ENCODE measurements around the gene CDH23.

Gene CDH23

DNA sequence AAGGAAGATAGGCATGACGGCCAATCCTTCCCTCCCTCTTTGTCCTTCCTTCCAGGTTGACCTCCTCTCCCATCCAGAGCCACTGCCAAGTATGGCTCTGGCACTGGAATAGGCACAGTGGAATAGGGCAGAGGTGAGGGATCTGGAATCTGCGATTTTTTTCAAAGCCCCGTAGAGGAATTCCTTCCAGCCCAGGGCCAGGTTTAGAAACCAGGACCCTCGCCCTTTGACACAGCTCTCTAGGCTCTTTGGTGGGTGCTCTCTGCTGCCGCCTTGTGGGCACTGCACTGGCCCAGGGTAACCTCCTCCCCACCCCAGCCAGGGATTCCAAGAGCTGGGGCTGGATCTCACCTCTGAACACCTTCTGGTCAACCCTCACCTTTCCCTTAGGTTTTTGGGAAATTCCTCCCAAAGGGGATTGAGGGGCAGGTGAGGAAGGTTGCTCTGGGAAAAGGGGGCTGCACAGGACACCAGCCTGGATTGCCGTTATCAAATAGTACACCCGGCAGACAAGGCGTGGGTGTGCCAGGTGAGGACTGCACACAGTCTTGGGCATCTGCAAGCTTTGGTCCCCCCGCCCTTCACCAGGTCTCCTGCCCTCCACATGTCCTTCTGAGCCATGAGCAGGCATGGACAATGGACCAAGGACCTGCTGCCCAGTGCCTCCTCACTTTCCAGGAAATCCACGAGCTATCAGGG is 300.1 kb downstream of the CDH23 start:
- peak; percentile 10 to 47 for DNase-seq

DNA sequence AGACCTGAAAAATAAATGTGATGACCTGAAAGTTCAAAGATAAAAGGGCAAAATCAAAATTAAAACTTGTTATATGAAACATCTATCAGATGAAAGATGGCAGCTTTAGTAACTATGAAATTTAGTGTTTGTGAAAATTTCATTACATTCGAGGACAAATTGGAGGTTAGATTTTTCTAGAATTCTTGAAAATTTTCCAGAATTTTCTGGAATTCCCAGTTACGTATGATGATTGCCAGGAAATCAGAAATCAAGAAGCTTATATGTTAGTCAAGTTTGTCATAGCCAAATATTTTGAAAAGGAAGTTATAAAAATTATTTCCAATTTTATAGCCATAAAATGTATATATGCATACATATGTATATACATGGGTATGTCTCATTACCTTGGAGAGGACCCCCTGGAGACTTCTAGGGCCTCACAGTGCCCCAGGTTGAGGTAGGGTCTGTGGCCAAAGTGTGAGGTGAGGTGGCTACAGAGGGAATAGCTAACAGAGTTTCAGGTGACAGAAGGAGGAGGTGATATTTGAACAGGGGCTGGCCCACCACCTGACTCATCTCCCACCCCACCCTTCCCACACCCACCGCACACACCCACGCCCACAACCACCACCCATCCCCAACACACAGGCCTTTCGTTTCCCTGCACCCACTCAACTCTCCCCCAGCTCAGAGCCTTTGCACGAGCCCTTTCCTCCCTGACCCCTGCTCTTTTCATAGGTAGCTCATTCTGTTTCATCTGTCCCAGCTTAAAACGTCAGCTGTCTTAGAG is 301.4 kb downstream of the CDH23 start:
- no peak for DNase-seq

DNA sequence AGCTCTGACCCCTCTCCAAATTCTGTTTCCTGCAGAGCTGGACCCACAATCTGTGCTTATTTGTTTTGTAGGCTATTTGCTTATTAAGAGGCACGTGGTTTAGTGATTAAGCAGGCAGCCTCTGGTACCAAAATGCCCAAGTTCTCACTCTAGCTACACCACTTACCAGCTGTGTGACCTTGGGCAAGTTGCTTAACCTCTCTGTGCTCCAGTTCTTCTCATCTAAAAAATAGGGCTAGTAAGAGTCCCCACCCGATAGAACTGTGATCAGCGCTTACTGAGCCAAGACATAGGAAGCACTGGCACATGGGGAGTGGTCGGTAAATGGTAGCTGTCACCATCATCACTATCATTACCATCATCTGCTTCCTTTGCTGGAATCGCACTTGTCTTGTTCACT is 302.0 kb downstream of the CDH23 start:
- DNase-seq: no peak

DNA sequence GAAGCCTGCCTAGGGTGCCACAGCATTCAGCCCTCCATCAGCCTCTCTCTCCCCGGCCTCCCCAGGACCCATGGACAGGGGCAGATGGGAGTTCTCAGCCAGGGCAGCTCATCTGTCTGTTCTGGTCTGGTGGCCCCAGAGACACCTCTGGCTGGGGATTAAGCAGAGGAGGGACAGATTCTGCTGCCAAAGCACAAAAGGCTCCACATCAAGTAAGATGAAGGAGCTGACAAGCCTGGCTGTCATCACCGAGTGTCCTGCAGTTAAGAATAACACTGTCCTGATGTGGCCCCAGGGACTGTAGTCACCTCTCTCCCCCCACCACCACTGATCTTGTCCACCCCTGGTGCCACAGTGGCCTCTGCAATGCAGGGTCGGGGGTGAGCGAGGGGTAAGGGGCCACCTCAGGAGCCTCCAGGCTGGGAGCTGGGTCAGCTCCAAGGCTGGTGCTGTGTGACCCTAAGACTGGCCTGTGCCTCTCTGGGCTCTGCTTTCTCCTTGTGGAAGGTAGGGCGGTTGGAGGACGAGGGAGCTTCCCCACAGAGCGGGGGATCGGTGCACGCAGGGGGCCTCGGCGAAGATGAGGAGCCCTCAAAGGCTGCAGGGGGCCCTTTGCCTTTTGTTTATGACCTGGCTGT is 304.1 kb downstream of the CDH23 start:
- DNase-seq: no peak

DNA sequence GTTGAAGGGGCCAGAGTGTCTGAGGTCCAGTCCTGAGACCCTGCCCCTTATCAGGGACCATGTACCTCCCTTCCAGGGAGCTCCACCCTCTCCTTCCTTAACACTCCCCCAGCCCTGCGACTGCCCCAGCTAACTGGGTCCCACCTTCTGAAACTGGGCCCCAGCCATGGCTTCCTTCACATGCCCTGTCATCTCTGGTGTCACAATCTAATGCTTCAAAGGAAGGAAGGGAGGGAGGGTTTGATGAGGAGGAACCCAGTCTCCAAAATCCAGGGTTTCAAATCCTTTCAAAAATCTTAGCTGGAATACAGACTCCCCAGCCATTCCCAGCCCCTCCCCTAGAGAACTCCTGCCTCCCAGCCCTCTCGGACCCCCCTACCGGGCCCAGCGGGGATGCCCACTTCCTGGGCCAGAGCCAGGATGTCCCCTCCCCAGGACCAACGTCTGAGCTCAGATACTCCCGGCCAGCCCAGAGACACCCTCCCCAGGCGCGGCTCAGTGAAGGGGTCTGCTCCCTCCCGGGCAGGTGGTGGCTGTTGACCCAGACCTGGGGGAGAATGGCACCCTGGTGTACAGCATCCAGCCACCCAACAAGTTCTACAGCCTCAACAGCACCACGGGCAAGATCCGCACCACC is 304.9 kb downstream of the CDH23 start:
- DNase-seq: no peak

DNA sequence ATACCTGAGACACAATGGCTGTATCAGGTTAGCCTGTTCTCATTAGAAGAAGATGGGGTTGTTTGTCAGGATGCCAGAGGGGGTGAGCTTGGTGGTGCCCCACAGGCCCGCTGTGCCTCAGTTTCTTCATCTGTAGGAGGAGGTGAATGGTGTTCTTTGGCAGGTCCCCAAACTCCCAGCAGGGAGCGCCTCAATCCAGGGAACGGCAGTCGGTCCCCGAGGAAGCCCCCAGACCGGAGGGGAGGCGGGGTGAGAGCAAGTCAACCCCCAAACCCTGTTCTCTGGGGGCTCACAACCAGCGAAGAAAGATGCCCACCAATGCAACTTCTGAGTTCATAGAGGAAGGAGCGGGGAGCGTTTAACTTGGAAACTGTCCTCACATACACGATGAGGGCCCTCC is 306.9 kb downstream of the CDH23 start:
- DNase-seq: no peak

DNA sequence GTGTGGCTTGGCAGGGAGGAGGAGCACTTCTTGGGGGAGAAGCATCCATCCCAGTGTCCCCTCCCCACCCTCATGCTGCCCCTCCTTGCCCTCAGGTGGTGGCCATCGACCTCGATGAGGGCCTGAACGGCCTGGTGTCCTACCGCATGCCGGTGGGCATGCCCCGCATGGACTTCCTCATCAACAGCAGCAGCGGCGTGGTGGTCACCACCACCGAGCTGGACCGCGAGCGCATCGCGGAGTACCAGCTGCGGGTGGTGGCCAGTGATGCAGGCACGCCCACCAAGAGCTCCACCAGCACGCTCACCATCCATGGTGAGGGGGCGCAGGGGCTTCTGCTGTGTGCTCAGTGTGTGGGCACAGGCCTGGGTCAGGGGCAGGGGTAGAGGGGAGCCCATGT is 308.1 kb downstream of the CDH23 start:
- no peak for DNase-seq

DNA sequence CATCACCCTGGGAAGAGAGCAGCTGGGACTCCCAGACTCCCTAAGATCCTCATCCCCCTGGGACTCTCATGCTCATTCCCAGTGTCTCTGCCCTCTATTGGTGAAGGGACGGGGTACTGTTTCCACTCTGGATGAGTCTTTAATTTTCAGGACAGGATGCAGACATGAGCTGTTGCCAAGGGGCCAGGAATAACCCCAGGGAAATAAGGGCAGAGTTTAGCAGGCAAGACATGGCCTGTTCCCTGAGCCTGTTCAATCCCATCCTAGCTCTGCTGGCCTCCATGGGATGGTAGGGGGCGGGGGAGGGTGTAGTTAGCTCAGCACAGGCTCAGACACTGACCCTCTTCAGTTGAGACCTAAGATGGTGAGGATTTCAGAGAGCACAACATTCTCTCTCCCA is 308.9 kb downstream of the CDH23 start:
- DNase-seq: no peak

DNA sequence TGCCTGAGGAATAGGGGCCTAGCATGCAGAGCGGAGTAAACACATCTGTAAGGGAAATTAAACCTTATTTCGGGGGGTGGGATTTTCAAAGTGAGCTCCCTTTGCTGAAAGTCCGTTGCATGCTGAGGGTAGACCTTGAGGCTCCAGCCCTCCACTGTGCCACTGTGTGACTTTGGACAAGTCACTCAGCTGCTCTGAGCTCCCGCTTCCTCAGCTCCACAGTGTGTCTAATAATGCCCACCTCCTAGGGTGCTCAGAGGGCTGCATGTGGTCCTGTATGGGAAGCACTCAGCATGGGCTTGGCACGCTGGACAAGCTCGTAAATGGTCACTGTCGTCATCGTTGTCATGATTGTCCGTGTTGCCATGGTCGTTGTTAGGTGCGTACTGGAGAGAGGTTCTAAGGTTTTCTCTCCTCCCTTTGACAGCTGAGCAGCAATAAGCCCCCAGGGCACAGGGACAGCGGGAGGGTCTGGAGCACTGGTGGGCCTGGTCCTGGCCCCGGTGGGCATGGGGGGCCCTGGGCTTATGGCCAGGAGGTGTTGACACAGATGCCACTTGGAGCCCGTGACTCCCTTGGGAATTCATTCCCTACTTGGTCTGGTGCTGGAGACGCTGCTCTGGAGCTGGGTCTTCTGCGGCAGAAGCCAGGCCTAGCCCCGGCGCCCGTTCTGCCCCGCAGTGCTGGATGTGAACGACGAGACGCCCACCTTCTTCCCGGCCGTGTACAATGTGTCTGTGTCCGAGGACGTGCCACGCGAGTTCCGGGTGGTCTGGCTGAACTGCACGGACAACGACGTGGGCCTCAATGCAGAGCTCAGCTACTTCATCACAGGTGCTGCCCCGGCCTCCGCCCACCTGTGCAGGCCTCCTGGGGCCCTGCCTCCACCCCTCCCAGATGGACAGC is 309.7 kb downstream of the CDH23 start:
- no peak for DNase-seq

DNA sequence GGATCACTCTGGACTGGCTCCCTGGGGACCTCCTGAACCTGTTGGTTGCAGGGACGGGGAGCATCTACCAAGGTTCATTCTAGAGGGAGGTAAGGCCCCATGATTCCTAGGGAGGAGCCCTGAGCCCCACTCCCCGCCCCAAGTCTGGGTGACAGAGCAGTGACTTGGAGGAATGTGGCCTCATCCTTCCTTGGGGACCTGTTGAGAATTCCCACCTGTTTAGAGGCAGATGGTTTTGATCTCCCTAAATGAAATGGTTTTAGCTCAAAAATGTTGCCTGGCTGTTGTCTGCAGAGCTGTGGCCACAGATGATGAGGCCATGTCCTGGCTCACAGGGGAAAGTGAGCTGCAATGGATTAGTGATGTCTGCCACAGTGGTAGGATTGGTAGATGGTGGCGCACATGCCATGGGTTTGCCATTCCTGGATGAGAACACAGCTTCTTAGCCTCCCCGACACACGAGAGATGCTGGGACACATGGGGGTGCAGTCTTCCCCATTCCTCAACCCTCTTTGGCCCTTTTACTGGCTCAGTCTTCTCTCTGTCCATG is 310.6 kb downstream of the CDH23 start:
- DNase-seq: no peak

DNA sequence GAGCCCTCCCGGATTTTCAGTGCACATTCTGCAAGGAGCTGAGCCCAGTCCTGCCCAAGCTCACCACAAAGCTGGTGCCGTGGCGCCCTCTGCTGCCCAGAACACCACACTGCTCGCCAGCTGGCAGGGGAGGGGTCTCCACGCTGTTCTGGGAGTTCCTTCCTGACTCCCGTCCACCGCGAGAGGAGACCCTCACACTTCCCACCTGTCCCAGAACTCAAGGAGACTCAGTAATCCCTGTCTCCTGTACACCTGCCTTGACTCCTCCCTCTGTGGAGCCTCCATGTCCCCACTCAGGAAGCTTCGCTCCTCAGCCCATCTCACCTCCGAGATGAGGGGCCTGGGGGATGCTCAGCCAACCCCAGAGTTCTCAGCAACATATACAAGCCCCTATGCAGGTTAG is 311.6 kb downstream of the CDH23 start:
- peak; percentile 16 to 22 for DNase-seq

DNA sequence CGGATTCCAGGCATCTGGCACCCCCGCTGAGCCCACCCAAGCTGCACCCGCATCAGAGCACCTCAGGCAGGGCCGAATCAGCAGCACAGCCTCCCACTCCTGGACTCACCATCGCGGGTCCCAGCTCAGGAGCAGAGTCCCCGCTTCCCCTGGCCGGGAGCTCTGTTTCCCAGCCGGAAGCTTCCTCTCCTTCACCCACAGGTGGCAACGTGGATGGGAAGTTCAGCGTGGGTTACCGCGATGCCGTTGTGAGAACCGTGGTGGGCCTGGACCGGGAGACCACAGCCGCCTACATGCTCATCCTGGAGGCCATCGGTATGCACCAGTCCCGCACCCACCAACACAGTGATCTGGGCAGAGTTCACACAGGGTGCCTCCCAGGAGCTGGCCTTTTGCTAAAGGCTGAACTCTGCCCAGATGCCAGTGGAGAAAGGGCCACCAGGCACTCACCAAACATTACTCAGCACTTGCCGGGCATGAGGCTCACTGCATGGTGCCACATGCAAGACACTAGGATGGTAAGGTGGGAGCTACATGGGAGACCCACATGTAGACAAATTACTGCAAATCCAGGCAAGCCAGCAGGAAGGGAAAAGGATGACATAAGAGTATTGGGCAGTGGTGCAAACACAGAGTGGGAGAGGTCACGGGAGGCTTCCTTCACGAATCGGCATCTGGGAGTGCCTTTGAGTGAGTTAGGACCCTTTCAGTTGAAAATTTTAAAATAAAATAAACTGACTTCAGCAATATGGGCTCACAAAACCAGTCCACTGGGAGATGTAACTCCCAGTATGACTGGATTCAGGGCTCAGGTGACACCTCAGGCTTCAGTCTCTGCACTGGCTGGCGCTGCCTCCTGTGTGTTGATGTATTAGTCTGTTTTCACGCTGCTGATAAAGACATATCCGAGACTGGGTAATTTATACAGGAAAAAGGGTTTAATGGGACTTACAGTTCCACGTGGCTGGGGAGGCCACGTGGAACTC is 312.5 kb downstream of the CDH23 start:
- no peak for DNase-seq

DNA sequence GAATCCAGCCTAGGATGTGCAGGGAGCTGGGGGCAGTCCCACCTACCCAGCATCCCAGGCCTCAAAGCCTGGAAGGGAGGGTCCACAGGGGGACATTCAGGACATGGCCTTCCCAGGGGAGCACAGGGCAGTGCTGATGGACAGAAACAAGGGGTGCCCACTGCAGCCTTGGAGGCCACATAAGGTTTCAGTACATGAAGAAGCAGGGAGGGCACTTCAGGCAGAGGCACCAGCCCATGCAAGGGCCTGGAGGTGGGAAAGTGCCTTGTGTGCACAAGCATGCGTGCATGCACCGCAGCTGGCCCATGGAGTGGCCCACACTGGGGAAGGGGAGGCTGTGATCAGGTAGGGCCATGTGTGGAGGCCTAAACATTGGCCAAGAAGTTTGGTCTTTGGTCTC is 313.8 kb downstream of the CDH23 start:
- DNase-seq: no peak

DNA sequence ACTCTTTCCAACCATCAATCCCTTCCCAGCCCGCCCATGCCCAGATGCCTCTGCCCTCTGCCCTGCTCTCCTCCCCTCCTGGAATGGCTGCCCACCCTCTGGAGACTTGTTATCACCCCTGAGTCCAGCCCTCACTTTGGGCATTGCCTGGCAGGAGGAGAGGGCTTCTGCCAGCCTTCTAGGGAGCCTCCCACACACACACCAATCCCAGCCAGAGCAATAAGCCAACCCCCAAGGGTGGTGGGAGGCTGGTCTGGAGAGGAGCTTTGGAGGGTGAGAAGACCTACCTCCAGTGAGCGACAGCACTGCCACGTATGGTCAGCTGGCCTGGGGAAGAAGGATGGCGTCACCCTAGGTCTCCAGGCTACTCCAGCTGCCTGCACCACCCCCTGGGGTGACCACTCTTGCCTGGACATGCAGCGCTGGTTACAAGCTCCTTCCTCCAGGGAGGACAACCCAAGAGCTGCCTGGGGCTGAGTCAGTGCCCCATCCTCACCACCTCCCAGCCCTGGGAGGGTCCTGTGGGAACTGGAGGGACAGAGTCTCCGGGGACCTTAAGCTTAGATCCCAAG is 314.4 kb downstream of the CDH23 start:
- DNase-seq: no peak

DNA sequence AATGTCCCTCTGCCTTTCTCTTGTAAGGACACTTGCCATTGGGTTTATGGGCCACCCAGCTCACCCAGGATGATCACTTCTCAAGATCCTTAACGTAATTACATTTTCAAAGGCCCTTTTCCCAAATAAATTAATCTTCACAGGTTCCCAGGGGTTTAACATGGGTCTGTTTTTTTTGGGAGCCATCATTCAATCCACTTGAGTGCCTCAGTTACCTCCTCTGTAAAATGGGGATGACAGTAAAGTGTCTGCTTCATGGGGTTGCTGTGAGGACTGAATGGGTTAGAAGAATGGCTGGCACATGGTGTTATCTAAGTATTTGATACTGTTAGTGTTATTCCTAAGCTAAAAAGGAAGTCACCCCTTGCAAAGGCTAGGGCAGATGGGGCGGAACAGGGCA is 315.4 kb downstream of the CDH23 start:
- no peak for DNase-seq

DNA sequence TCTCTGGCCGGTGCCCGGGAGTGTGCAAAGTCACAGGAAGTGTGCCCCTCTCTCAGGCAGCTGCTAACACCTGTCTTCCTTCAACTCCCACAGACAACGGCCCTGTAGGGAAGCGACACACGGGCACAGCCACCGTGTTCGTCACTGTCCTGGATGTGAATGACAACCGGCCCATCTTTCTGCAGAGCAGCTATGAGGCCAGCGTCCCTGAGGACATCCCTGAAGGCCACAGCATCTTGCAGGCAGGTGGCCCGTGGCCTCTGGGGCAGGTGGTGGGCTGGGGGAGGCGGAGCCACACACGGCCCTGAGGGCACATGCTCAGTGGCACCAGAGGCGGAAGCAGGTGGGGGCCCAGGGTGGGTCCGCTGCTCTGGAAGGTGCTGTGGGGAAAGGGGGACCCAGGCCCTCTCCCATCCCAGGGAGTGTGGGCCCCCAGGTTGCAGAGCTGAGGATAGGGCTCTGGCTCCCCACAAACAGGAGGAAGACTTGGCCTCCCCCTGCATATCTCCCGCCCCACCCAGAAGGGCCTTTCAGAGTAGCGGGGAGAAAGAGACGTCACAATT is 315.9 kb downstream of the CDH23 start:
- DNase-seq: no peak

DNA sequence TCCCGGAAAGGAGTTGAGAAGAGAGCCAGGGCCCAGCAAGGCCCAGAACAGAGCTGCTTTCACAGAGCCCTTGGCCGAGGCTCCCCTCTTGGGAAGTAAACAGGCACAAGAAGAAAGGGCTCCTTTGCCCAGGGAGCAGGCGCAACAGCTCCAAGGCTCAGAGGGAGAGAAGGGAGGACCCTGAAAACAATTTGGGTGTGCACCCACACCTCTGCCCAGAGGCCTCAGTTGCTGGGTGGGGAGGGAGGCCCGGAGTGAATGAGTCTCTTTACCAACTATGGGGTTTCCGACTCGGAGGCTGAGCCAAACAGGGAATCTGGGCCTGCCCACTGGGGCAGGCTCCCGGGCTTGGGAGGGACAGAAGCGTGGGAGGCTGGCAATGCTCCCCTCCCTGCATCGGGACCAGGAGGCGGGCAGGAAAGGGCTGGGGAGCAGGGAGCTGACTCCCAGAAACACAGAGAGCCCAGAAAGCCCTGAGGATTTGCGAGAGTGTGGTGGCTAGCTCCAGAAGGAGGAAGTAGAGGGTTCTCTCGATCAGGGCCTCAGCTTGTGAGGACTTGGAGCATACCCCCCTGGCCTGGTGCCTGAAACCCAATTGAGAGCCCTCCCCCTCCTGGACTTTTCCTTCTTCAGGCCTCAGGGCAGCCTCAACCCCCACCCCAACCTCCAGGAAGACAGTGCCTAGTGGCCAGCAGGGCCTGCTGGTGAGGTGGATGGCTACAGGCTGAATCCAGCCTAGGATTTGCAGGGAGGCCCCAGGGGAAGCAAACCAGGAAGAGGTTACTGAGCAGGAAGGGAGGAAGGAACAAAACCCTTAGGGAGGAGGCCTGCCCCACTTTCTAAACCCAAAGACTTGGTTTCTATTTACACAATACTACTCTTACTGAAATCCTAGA is 316.7 kb downstream of the CDH23 start:
- DNase-seq: peak; percentile 49 to 75

DNA sequence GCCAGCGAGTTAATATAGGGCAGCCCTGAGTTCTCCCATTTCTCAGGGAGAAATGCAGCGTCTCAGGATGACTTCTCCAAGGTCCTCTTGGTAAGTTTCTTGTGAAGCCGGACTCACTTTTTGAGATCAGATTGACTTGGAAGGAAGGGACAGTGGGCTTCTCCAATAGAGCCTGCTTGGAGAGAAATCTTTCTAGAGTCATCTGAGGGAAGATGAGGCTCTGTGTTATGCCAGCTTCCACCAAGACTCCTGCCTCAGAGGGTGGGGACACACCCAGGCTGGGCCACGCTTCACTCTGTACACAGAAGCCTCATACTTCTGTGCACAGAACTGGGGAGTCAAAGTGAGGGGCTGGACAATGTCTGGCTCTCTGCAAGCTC is 317.3 kb downstream of the CDH23 start:
- no peak for DNase-seq

DNA sequence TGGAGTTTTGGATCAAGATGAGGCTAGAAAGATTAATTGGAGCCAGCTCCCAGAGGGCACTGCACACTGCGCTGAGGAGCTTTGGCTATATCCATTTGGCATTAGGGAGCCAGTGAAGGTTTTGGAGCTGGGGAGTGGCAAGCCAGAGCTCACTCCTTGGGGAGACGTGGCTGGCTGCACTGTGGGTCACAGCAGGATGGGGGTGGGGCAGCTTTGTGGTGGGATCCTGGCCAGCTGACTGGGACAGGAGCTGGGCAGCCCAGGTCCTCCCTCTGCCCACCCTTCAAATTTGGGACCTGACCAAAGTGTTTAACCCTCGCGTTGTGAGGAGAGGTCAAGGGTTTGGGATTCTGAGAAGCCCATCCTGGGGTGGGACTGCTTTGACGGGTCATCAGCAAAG is 317.9 kb downstream of the CDH23 start:
- DNase-seq: no peak

Measured in bone marrow (tissue), 2 donors.